ENCODE data around the gene SLC39A12.

- TF ChIP-seq YY1 (IDR thresholded peaks at IDR 0.05; ENCODE audit: insufficient read depth, insufficient read length), result no peak
- TF ChIP-seq ZNF274 (IDR thresholded peaks at IDR 0.05; ENCODE audit: low read depth, low read length), result no peak
- no peak for TF ChIP-seq SUZ12 (IDR thresholded peaks at IDR 0.05; ENCODE audit: extremely low read depth, insufficient read depth, insufficient read length)
These were observed 115.2 kb downstream of the SLC39A12 start for GRCh38 chr10:18066947-18067346.
